K562 (cell line): ENCODE measurements around the gene VWA8. TPM values are rescaled to one million over a fixed set of nuclear protein-coding genes. Genes with fewer than 3 reads are reported as not detected.

Experiments
- ATAC-seq: fragments of 200-7000 bp; cut with Tn5 transposase; 3 replicates; pipeline ENCODE4 v1.9.1; 2020; ENCODE audit warnings: moderate library complexity
- BruUV-seq: library from RNA; stranded (reverse); fragments of 400-500 nt; replicated peaks from 2 replicates; lab custom pipeline; 2021; lab: Mats Ljungman, UMichigan
- CTCF ChIA-PET: fragments of 300-600 bp; formaldehyde crosslinking; extraction: SDS; loops from one replicate; lab custom pipeline; 2021; ENCODE audit warnings: low intra/inter-chr PET ratio; lab: Yijun Ruan, JAX
- POLR2A ChIA-PET: fragments of 300-600, 350-650 bp; sonication (Branson Sonifier 250); formaldehyde crosslinking; extraction: SDS; loops from one replicate; lab custom pipeline; 2021; ENCODE audit warnings: antibody characterized with exemption, inconsistent platforms; lab: Yijun Ruan, JAX
- DNase-seq, 4 experiments: peaks; one replicate each; pipeline versions ENCODE4 v3.0.0 to v3.0.0-alpha.2; 2011 to 2018; ENCODE audit warnings: low spot score in 3 of 4, mixed read lengths in 3 of 4; ENCODE audit errors: extremely low read depth in 1 of 4
- FAIRE-seq: peaks from 2 replicates; lab custom pipeline; 2011; peaks lifted over from hg19 to GRCh38; lab: Jason Lieb, UNC
- H2AFZ ChIP-seq: 2 replicates; pipeline ENCODE4 v1.6.0; 2011; ENCODE audit warnings: low read depth, low read length, control low read depth, inconsistent platforms
- H3K27ac ChIP-seq: fragments of 200-600 bp; 3 replicates; pipeline ENCODE4 v1.8.0; 2011; ENCODE audit warnings: low read depth, mild to moderate bottlenecking, control low read depth, inconsistent platforms, low read length, moderate library complexity, mixed read lengths; ENCODE audit errors: extremely low read depth
- H3K27me3 ChIP-seq, 2 experiments: fragments of 300-600 bp in 1 of 2; 2 replicates in 1 of 2; 3 replicates in 1 of 2; pipeline versions ENCODE4 v1.6.0 to v1.8.0; 2011; ENCODE audit warnings: inconsistent platforms in 2 of 2, low read length in 2 of 2, mild to moderate bottlenecking in 1 of 2, mixed read lengths in 1 of 2, moderate library complexity in 1 of 2; ENCODE audit not compliant: control insufficient read depth in 2 of 2, insufficient read depth in 2 of 2
- H3K36me3 ChIP-seq: fragments of 300-600 bp; 3 replicates; pipeline ENCODE4 v1.8.0; 2011; ENCODE audit warnings: mild to moderate bottlenecking, low read length, inconsistent platforms; ENCODE audit not compliant: control insufficient read depth, insufficient read depth
- H3K4me1 ChIP-seq, 2 experiments: fragments of 200-600 bp in 1 of 2; replicated peaks in 1 of 2; 2 replicates in 1 of 2; 3 replicates in 1 of 2; pipeline versions ENCODE4 v1.5.1 to v1.8.0; 2011; ENCODE audit warnings: inconsistent platforms in 2 of 2, low read length in 2 of 2, mild to moderate bottlenecking in 1 of 2, mixed read lengths in 1 of 2, moderate library complexity in 1 of 2; ENCODE audit not compliant: control insufficient read depth in 2 of 2, insufficient read depth in 2 of 2
- H3K4me2 ChIP-seq: 2 replicates; pipeline ENCODE4 v1.6.1; 2011; ENCODE audit warnings: low read length, control low read depth, inconsistent platforms, mixed read lengths; ENCODE audit not compliant: insufficient read depth
- H3K4me3 ChIP-seq: fragments of 200-600 bp; sonication (generic), shearing (Covaris generic); 2 replicates; pipeline ENCODE4 v1.5.1; 2016; ENCODE audit warnings: control low read depth, inconsistent platforms
- H3K79me2 ChIP-seq: fragments of 200-600 bp; 3 replicates; pipeline ENCODE4 v1.8.0; 2011; ENCODE audit warnings: low read length, inconsistent platforms; ENCODE audit not compliant: control insufficient read depth, insufficient read depth
- H3K9ac ChIP-seq, 2 experiments: 2 replicates each; pipeline versions ENCODE4 v1.6.0 to v1.6.1; 2011; ENCODE audit warnings: low read depth in 2 of 2, low read length in 2 of 2, control low read depth in 1 of 2, inconsistent platforms in 1 of 2, mild to moderate bottlenecking in 1 of 2, mixed read lengths in 1 of 2; ENCODE audit not compliant: insufficient read depth in 1 of 2
- H3K9me1 ChIP-seq: one replicate; pipeline ENCODE4 v1.6.0; 2011; ENCODE audit warnings: inconsistent platforms, mild to moderate bottlenecking, low read length, moderate library complexity; ENCODE audit not compliant: control insufficient read depth, insufficient read depth
- H3K9me3 ChIP-seq: replicated peaks from 2 replicates; pipeline ENCODE4 v1.5.1; 2011; ENCODE audit warnings: low read depth, low read length, inconsistent platforms; ENCODE audit not compliant: control insufficient read depth, insufficient read depth
- H4K20me1 ChIP-seq: replicated peaks from 2 replicates; pipeline ENCODE4 v1.6.1; 2011; ENCODE audit warnings: low read length, inconsistent platforms, mixed read lengths; ENCODE audit not compliant: control insufficient read depth, insufficient read depth
- EP400 ChIP-seq: fragments of 450-650 bp; IDR thresholded peaks from 2 replicates; pipeline ENCODE4 v1.6.1; 2017; ENCODE audit warnings: antibody characterized with exemption, mild to moderate bottlenecking, moderate library complexity
- GATA2 ChIP-seq: sonication (generic); formaldehyde crosslinking; IDR thresholded peaks from 2 replicates; pipeline ENCODE4 v1.4.0; 2020; ENCODE audit warnings: mild to moderate bottlenecking, missing genetic modification reagents
- HCFC1 ChIP-seq: IDR thresholded peaks from 2 replicates; pipeline ENCODE4 v1.6.1; 2012; ENCODE audit warnings: low read depth, low read length, improper control_type of control experiment
- WHSC1 ChIP-seq: IDR thresholded peaks from one replicate; pipeline ENCODE4 v1.6.1; 2012; ENCODE audit warnings: low read length, control low read depth, inconsistent platforms
- WGBS: fragments of 100-300 bp; shearing (Covaris generic); methylation state at CpG from one replicate; pipeline ENCODE4 v1.1.6; 2016; ENCODE audit warnings: low coverage, mixed read lengths; ENCODE audit not compliant: insufficient coverage; ENCODE audit errors: missing lambda C conversion rate; 5-methylcytosine and 5-hydroxymethylcytosine counted together
- in situ Hi-C: fragments of 300-500 bp; cut with MboI; formaldehyde crosslinking; loops from 4 replicates; pipeline ENCODE4 v1.15.0; 2018; ENCODE audit warnings: inconsistent platforms, mixed read lengths
- intact Hi-C: fragments of 100-400 bp; cut with micrococcal nuclease; formaldehyde crosslinking; loops from 2 replicates; pipeline ENCODE4 v1.14.2; 2022
- polyA plus RNA-seq, 8 experiments: library from polyadenylated mRNA; depleted of rRNA in 4 of 8; stranded (reverse) in 5 of 8; unstranded in 3 of 8; fragments of >200 nt; fragmentation: Nextera tagmentation in 2 of 8; fragmentation: Illumina TruSeq in 1 of 8; extraction: Ambion mirVana in 2 of 8; extraction: Trizol in 1 of 8; gene quantifications; 2 replicates each; pipeline versions ENCODE4 v1.2.1 to v1.2.3, GENCODE V29; 2011 to 2014; ENCODE audit warnings: inconsistent platforms in 1 of 8, missing spikeins in 1 of 8
- total RNA-seq, 7 experiments: library from RNA; depleted of rRNA in 6 of 7; stranded (reverse); fragments of >200 nt in 6 of 7; fragmentation: Illumina TruSeq in 2 of 7; extraction: Trizol in 2 of 7; gene quantifications; 2 replicates each; pipeline versions ENCODE4 v1.2.1 to v1.2.3, GENCODE V29; 2011 to 2021; ENCODE audit warnings: low replicate concordance in 1 of 7
- TF ChIP-seq, protein P1 (sequence below): sonication (generic); formaldehyde crosslinking; IDR thresholded peaks from 2 replicates; pipeline ENCODE4 v1.8.0; 2022; ENCODE audit warnings: mild to moderate bottlenecking, missing genetic modification reagents

Gene VWA8
- total and polyA plus RNA-seq, 9 of the 15 experiments (the other 6 are each of a cell fraction or from before 2014, with no cell fraction given), result 2.1 to 18.5 (median 13.3) TPM

DNA sequence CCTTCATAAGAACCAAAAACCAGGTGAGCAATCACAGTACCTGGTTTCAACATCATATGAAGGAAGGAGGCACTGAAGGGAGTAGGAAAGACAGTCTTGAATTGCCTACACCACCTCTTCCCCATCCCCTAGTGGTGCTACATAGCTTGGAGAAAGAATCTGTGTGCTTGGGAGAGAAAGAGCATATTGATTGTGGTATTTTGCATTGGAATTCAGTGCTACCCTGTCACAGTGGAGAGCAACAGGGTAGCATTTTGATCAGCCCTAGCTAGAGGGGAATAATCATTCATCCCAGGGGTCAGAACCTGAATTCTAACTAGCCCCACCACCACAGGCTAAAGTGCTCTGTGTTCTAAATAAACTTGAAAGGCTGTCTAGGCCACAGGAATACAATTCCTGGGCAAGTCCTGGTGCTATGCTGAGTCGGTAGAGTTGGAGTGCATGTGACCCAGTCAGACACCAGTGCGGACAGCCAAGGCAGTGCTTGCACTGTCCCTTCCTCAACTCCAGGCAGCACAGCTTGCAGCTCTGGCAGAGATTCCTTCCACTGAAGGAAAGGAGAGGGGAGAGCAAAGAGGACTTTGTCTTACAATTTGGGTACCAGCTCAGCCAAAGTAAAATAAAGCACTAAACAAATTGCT is 158.7 kb downstream of the VWA8 start:
- no peak overlapping the region for H3K27ac ChIP-seq
- H3K79me2 ChIP-seq, result no peaks in the 10 kb centered on the region
- H3K9me3 ChIP-seq, result 0 out of 2 replicates have a peak, but pooled peaks cover 3% of the 10 kb centered on the region
- ATAC-seq (no peak), DNase-seq (no peak), FAIRE-seq (no peak)
- intact Hi-C loops (no loop called here), in situ Hi-C loops (no loop called here)
- POLR2A ChIA-PET, result no interaction called here
- no peak overlapping the region for H3K9ac ChIP-seq
- H3K4me1 ChIP-seq, result no peaks in the 10 kb centered on the region
- no peaks in the 10 kb centered on the region for H3K9me1 ChIP-seq
- H2AFZ ChIP-seq, result no peak overlapping the region
- no peaks in the 10 kb centered on the region for H3K27me3 ChIP-seq
- BruUV-seq, result no TSS peak
- no peaks in the 10 kb centered on the region for H4K20me1 ChIP-seq
- H3K36me3 ChIP-seq, result peaks cover 22% of the 10 kb centered on the region; the same call in 1 of the 3 replicates
- WGBS, result 95% methylated on average over 2 of the region's 2 CpGs
- TF ChIP-seq, protein P1, sequence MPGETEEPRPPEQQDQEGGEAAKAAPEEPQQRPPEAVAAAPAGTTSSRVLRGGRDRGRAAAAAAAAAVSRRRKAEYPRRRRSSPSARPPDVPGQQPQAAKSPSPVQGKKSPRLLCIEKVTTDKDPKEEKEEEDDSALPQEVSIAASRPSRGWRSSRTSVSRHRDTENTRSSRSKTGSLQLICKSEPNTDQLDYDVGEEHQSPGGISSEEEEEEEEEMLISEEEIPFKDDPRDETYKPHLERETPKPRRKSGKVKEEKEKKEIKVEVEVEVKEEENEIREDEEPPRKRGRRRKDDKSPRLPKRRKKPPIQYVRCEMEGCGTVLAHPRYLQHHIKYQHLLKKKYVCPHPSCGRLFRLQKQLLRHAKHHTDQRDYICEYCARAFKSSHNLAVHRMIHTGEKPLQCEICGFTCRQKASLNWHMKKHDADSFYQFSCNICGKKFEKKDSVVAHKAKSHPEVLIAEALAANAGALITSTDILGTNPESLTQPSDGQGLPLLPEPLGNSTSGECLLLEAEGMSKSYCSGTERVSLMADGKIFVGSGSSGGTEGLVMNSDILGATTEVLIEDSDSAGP (CRISPR knock-in tag), result no peak
- TF ChIP-seq GATA2 (CRISPR knock-in tag) (no peak), WHSC1 (no peak), HCFC1 (no peak), EP400 (no peak)
- no peak overlapping the region for H3K4me3 ChIP-seq
- CTCF ChIA-PET, result no interaction called here
- no peak overlapping the region for H3K4me2 ChIP-seq
